CD4-positive, alpha-beta T cell (primary cell): ENCODE data around the gene CDH19. TPM values are rescaled to one million over a fixed set of nuclear protein-coding genes. Genes with fewer than 3 reads are reported as not detected.

ENCODE experiments used
- ATAC-seq: fragments of 200-7000 bp; cut with Tn5 transposase; one replicate; pipeline ENCODE4 v1.10.0; 2022; ENCODE audit warnings: mild to moderate bottlenecking; ENCODE audit not compliant: poor library complexity
- CTCF ChIA-PET: fragments of 350-600 bp; sonication (Branson Sonifier 250); formaldehyde crosslinking; loops from one replicate; lab custom pipeline; 2021; ENCODE audit warnings: antibody characterized with exemption, inconsistent platforms; lab: Charles Lee
- POLR2A ChIA-PET: fragments of 350-600 bp; sonication (Branson Sonifier 250); formaldehyde crosslinking; loops from one replicate; lab custom pipeline; 2021; ENCODE audit warnings: antibody characterized with exemption, inconsistent platforms; lab: Charles Lee
- DNase-seq, 14 experiments: peaks; one replicate each; pipeline ENCODE4 v3.0.0-alpha.2; 2013 to 2020; ENCODE audit warnings: mixed read lengths in 2 of 14
- H3K27ac ChIP-seq, 2 donors: one replicate each; pipeline versions ENCODE4 v1.5.1 to v1.7.0; 2013; ENCODE audit warnings: low read length in 2 of 2, low read depth in 1 of 2, mild to moderate bottlenecking in 1 of 2
- H3K27me3 ChIP-seq, 2 experiments: 1 replicate in 1 of 2; 2 replicates in 1 of 2; pipeline versions ENCODE4 v1.6.1 to v1.7.0; 2013; ENCODE audit warnings: low read length in 2 of 2, control low read depth in 1 of 2, mild to moderate bottlenecking in 1 of 2, moderate library complexity in 1 of 2; ENCODE audit not compliant: insufficient read depth in 2 of 2, control insufficient read depth in 1 of 2
- H3K36me3 ChIP-seq: one replicate; pipeline ENCODE4 v1.6.1; 2013; ENCODE audit warnings: low read length, control low read depth; ENCODE audit not compliant: insufficient read depth
- H3K4me1 ChIP-seq: one replicate; pipeline ENCODE4 v1.6.1; 2013; ENCODE audit warnings: low read length, control low read depth; ENCODE audit not compliant: insufficient read depth
- H3K4me3 ChIP-seq: one replicate; pipeline ENCODE4 v1.5.1; 2013; ENCODE audit warnings: mild to moderate bottlenecking, low read length, moderate library complexity
- H3K9me3 ChIP-seq, 2 experiments: 1 replicate in 1 of 2; 2 replicates in 1 of 2; pipeline versions ENCODE4 v1.6.1 to v1.7.0; 2013; ENCODE audit warnings: low read length in 2 of 2, mild to moderate bottlenecking in 2 of 2, control low read depth in 1 of 2, moderate library complexity in 1 of 2; ENCODE audit not compliant: control insufficient read depth in 1 of 2, insufficient read depth in 1 of 2
- H3K27ac Mint-ChIP-seq: one replicate; pipeline ENCODE4 v1.8.0; 2020; ENCODE audit warnings: mixed read lengths
- H3K27me3 Mint-ChIP-seq: one replicate; pipeline ENCODE4 v1.8.0; 2021; ENCODE audit warnings: mixed read lengths
- H3K36me3 Mint-ChIP-seq: one replicate; pipeline ENCODE4 v1.8.0; 2021; ENCODE audit warnings: low read depth, mixed read lengths
- H3K4me1 Mint-ChIP-seq: one replicate; pipeline ENCODE4 v1.8.0; 2021; ENCODE audit warnings: low read depth, mixed read lengths
- H3K4me3 Mint-ChIP-seq: one replicate; pipeline ENCODE4 v1.8.0; 2020; ENCODE audit warnings: mild to moderate bottlenecking, mixed read lengths
- H3K9me3 Mint-ChIP-seq: one replicate; pipeline ENCODE4 v1.8.0; 2020; ENCODE audit warnings: mixed read lengths
- CTCF ChIP-seq: fragments of 200-600 bp; IDR thresholded peaks from one replicate; pipeline ENCODE4 v1.8.0; 2022; ENCODE audit warnings: antibody characterized with exemption, mild to moderate bottlenecking
- intact Hi-C, 2 experiments: fragments of 100-400 bp; cut with DNase I in 1 of 2; cut with micrococcal nuclease in 1 of 2; formaldehyde crosslinking; loops; one replicate each; pipeline versions ENCODE4 v1.15.1 to v1.9.0; 2023 to 2025; cut with DNase I, micrococcal nuclease
- total RNA-seq, 174 experiments: library from RNA in 2 of 174; stranded (reverse) in 2 of 174; gene quantifications; one replicate each; pipeline ENCODE4 v1.2.3 and lab custom pipeline; 2021 to 2026

CDH19 gene
- total RNA-seq, 2 experiments from 2014 or later: not detected

- no peak for TF ChIP-seq CTCF
- DNase-seq: no peak
- H3K36me3 ChIP-seq: no peaks in the 10 kb centered on the region
- H3K9me3 Mint-ChIP-seq: no peaks in the 10 kb centered on the region
- no peaks in the 10 kb centered on the region for H3K4me1 ChIP-seq
- H3K4me3 ChIP-seq: no peak overlapping the region
- intact Hi-C loops: no loop called here
- H3K27me3 ChIP-seq: no peaks in the 10 kb centered on the region
- no peak overlapping the region for H3K27ac ChIP-seq
- H3K9me3 ChIP-seq: no peaks in the 10 kb centered on the region
- ATAC-seq: no peak
- ChIA-PET CTCF (no interaction called here), POLR2A (no interaction called here)
- no peaks in the 10 kb centered on the region for H3K36me3 Mint-ChIP-seq
- no peaks in the 10 kb centered on the region for H3K27me3 Mint-ChIP-seq
- H3K27ac Mint-ChIP-seq: no peak overlapping the region
- no peaks in the 10 kb centered on the region for H3K4me1 Mint-ChIP-seq
- no peak overlapping the region for H3K4me3 Mint-ChIP-seq
Observed at GRCh38 chr18:66511289-66511688, 92.6 kb downstream of the CDH19 start.

- POLR2A ChIA-PET: no interaction called here
Observed at GRCh38 chr18:66510357-66511045, 93.4 kb downstream of the CDH19 start.

GRCh38 chr18:66508937-66509336, 95.0 kb downstream of the CDH19 start:
- ChIA-PET POLR2A (no interaction called here), CTCF (no interaction called here)
- Mint-ChIP-seq H3K4me1 (no peaks in the 10 kb centered on the region), H3K36me3 (no peaks in the 10 kb centered on the region), H3K9me3 (no peaks in the 10 kb centered on the region), H3K27me3 (no peaks in the 10 kb centered on the region), H3K27ac (no peak overlapping the region), H3K4me3 (no peak overlapping the region)
- Histone ChIP-seq H3K4me1 (no peaks in the 10 kb centered on the region), H3K36me3 (no peaks in the 10 kb centered on the region), H3K4me3 (no peak overlapping the region), H3K27ac (no peak overlapping the region), H3K9me3 (no peaks in the 10 kb centered on the region), H3K27me3 (no peaks in the 10 kb centered on the region)
- TF ChIP-seq CTCF: no peak
- ATAC-seq: no peak
- intact Hi-C loops: no loop called here
- DNase-seq: no peak

More at GRCh38 chr18:66510357-66511045, 93.4 kb downstream of the CDH19 start:
- no peaks in the 10 kb centered on the region for H3K27me3 ChIP-seq
- ATAC-seq: no peak
- no peak overlapping the region for H3K4me3 Mint-ChIP-seq
- H3K4me1 ChIP-seq: no peaks in the 10 kb centered on the region
- no peaks in the 10 kb centered on the region for H3K9me3 ChIP-seq
- intact Hi-C loops: no loop called here
- no peak overlapping the region for H3K27ac Mint-ChIP-seq
- no peak overlapping the region for H3K27ac ChIP-seq
- H3K9me3 Mint-ChIP-seq: no peaks in the 10 kb centered on the region
- no peaks in the 10 kb centered on the region for H3K27me3 Mint-ChIP-seq
- CTCF ChIA-PET: no interaction called here
- DNase-seq: no peak
- no peak for TF ChIP-seq CTCF
- no peaks in the 10 kb centered on the region for H3K36me3 ChIP-seq
- H3K36me3 Mint-ChIP-seq: no peaks in the 10 kb centered on the region
- no peaks in the 10 kb centered on the region for H3K4me1 Mint-ChIP-seq
- no peak overlapping the region for H3K4me3 ChIP-seq
